Cardiac muscle cell (in vitro differentiated cells and primary cell): ENCODE results near the gene RBCK1. TPM values are rescaled to one million over a fixed set of nuclear protein-coding genes. Genes with fewer than 3 reads are reported as not detected.

Source experiments
- DNase-seq, 2 donors: peaks; one replicate each; pipeline versions ENCODE4 v3.0.0 to v3.0.0-alpha.2; 2010 to 2017; ENCODE audit warnings: low read depth in 1 of 2, low spot score in 1 of 2
- H3K27ac ChIP-seq: fragments of 200-600 bp; sonication (generic); 2 replicates; pipeline ENCODE4 v1.5.1; 2016
- H3K27me3 ChIP-seq: fragments of 200-600 bp; sonication (generic); 2 replicates; pipeline ENCODE4 v1.6.0; 2016; ENCODE audit warnings: control low read depth
- H3K36me3 ChIP-seq: fragments of 200-600 bp; sonication (generic); 2 replicates; pipeline ENCODE4 v1.5.1; 2016; ENCODE audit warnings: control low read depth
- H3K4me1 ChIP-seq: fragments of 200-600 bp; sonication (generic); 2 replicates; pipeline ENCODE4 v1.8.1; 2017; ENCODE audit warnings: low read depth, mild to moderate bottlenecking, mixed run types
- H3K4me3 ChIP-seq: fragments of 200-600 bp; sonication (generic); 2 replicates; pipeline ENCODE4 v1.5.1; 2016; ENCODE audit warnings: mild to moderate bottlenecking
- H3K9me3 ChIP-seq: fragments of 200-600 bp; sonication (generic); 2 replicates; pipeline ENCODE4 v1.5.1; 2017; ENCODE audit warnings: low read depth, mild to moderate bottlenecking, control low read depth
- CTCF ChIP-seq: IDR thresholded peaks from 2 replicates; pipeline ENCODE4 v1.5.1; 2012; ENCODE audit warnings: low read depth, mild to moderate bottlenecking, low read length
- polyA plus RNA-seq: library from polyadenylated mRNA; unstranded; fragments of >200 nt; fragmentation: Nextera tagmentation; extraction: Ambion mirVana; gene quantifications from 2 replicates; pipeline ENCODE4 v1.2.1, GENCODE V29; 2016
- total RNA-seq: library from RNA; depleted of rRNA; stranded (reverse); fragments of >200 nt; gene quantifications from 2 replicates; pipeline ENCODE4 v1.2.3, GENCODE V29; 2016

RBCK1 gene
- total and polyA plus RNA-seq, 2 experiments from 2014 or later, result 51.5 to 104 TPM

DNA sequence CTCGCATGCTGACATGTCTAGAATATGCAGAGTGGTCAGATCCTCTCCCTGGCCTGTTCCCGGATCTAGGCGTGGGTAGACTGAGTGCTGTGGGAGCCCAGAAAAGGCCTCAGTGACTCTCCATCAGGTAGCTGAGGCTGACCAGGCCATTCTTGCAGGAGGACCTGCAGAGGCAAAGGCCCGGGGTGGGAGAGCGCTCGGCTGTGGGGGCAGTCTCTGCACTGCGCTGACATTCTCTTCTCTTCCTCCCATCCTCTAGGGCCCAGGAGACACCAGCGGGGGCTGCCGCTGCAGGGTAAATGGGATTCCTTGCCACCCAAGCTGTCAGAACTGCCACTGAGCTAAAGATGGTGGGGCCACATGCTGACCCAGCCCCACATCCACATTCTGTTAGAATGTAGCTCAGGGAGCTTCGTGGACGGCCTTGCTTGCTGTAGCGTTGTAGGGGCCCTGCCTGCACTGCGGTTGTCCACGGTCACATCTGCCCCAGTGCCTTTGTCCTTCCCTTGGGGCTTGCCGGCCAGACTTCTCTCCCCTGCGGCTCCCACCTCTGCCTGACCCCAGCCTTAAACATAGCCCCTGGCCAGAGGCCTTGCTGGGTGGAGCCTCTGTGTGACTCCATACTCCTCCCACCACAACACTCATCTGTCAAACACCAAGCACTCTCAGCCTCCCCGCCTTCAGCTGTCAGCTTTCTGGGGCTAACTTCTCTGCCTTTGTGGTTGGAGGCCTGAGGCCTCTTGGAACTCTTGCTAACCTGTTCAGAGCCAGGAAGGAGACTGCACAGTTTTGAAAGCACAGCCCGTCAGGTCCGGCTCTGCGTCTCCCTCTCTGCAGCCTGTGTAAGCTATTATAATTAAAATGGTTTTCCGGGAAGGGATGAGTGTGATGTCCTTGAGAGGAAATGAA is 22.2 kb downstream of the RBCK1 start:
- no peak overlapping the region for H3K4me3 ChIP-seq
- H3K27me3 ChIP-seq, result no peaks in the 10 kb centered on the region
- H3K36me3 ChIP-seq, result peaks cover 12% of the 10 kb centered on the region
- no peak for TF ChIP-seq CTCF
- H3K9me3 ChIP-seq, result no peaks in the 10 kb centered on the region
- peaks cover 26% of the 10 kb centered on the region for H3K4me1 ChIP-seq
- H3K27ac ChIP-seq, result no peak overlapping the region
- DNase-seq, result peak in 1 of 2 donors; percentile 61

DNA sequence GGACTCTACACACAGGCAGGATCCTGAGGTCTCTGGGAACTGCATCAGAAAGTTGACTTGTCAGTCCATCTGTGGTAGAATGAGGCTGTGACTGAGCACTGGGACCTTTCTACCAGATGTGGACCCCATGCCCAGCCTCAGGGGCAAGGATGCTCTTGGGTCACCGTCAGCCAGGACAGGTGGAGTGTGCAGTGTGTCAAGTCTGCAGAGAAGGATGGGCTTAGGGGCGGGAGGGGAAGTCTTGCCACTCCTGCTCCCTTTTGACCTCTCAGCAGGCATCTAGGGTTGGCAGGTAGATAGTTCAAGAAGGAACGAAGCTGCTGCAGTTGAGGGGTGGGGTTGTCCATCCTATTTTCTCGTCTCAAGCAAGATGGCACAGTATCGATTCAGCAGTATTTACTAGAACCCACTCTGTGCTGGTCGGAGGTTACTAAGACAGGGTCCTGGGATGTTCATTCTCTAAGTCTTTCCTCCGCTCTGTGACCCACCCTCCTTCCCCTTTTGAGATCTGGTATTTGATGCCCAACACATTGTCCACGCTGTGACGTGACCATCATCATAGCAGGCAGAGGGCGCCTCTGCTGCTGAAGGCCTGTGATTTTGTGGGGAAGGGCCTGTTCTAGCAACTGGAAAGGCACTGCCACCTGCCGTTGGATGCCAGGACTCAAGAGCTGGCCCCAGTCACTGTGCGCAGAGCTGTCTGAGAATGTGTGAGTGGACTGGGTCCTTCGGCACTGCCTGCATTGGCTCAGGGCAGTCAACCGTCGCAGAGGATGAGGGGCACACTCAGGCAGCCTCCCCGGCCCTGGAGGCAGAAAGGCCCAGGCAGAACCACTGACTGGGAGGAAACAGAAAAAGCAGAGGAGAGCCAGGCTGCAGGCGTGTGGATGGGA is 23.2 kb downstream of the RBCK1 start:
- peaks cover 16% of the 10 kb centered on the region for H3K36me3 ChIP-seq
- DNase-seq, result peak; percentile 72 to 73

DNA sequence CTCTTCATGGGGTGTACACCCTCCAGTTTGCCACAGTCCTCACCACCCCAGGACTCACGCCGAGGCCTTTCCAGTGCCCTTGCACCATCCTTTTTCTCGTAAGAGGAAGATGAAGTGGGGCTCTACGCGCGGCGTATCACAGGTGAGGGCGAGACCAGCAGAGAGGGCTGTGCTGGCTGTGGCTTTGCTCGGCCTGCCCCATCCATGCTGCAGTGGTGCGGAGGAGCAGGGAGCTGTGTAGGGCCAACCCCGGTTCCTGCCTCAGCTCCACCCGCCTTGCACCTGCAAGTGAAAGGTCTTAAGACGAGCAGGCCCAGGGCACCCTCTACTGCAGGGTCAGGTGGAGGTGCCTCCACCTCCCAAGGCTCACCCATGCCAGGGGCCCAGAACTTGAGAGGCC is 24.1 kb downstream of the RBCK1 start:
- no peak for TF ChIP-seq CTCF
- peaks cover 26% of the 10 kb centered on the region for H3K4me1 ChIP-seq
- H3K27me3 ChIP-seq, result no peaks in the 10 kb centered on the region
- H3K27ac ChIP-seq, result no peak overlapping the region
- H3K9me3 ChIP-seq, result no peaks in the 10 kb centered on the region
- no peak overlapping the region for H3K4me3 ChIP-seq
- no peak for DNase-seq
- peaks cover 21% of the 10 kb centered on the region for H3K36me3 ChIP-seq

More for the DNA sequence above, 23.2 kb downstream of the RBCK1 start:
- H3K27me3 ChIP-seq, result no peaks in the 10 kb centered on the region
- no peaks in the 10 kb centered on the region for H3K9me3 ChIP-seq
- peaks cover 26% of the 10 kb centered on the region for H3K4me1 ChIP-seq
- peak; percentile 55 for TF ChIP-seq CTCF
- H3K4me3 ChIP-seq, result no peak overlapping the region
- no peak overlapping the region for H3K27ac ChIP-seq

DNA sequence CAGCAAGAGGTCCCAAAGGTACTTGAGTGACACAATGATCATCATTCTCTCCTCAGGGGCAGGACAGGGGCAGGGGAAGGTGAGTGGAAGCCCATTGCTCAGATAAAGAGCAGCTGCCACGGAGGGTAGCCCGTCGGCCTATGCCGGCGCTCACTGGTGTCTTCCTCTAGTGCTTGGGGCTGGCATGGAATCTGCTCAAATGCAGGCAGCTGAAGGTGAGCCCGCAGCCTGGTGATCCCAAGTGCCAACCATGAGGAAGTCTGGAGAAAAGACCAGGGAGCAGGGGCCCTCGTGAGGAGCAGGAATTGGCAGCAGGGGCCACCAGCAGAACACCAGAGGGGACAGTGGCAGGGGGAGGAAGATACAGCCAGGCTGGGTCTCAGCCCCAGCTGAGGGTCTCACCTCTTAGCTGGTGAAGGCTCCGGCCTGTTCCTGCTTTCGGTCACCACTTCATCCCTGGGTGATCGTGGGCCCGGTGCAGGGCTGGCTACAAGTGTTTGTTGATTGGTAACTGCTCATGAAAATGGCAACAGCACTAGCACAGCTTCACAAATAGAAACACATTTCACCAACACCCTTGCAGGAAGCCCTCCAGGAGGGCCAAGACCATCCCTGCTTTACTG is 24.7 kb downstream of the RBCK1 start:
- H3K27ac ChIP-seq, result no peak overlapping the region
- peaks cover 26% of the 10 kb centered on the region for H3K4me1 ChIP-seq
- no peaks in the 10 kb centered on the region for H3K9me3 ChIP-seq
- H3K36me3 ChIP-seq, result peaks cover 25% of the 10 kb centered on the region
- no peaks in the 10 kb centered on the region for H3K27me3 ChIP-seq
- H3K4me3 ChIP-seq, result no peak overlapping the region
- no peak for DNase-seq
- TF ChIP-seq CTCF, result no peak

DNA sequence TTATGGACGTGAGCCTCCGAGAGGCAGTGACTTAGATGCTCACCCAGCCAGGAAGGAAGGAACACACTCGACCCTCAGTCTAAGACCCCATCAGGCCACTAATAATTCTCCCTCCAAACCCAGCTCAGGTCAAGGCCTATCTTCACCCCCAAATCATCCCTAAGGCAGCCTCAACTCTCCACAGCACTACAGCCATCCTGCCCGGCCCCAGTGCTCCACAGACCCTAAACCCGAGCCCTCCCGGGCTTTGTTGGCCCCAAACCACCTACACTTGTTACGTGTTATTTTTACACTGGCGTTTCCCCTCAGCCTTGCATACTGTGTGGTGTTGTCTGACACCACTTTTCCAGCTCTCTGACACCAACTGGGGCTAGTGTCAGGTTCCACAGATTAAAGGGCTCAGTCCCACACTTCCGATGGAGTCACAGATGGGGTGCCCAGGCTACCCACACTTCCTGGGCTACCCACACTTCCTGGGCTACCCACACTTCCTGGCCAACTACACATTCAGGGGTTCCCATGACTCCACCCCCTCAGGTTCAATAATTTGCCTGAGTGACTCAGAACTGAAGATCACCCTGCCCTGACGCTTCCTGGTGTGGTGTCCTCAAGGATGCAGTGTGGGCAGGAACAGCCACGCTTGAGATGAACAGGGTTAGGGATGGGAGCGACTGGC is 25.3 kb downstream of the RBCK1 start:
- no peak for TF ChIP-seq CTCF
- Histone ChIP-seq H3K27me3 (no peaks in the 10 kb centered on the region), H3K27ac (no peak overlapping the region), H3K9me3 (no peaks in the 10 kb centered on the region), H3K36me3 (peaks cover 32% of the 10 kb centered on the region), H3K4me1 (peaks cover 26% of the 10 kb centered on the region), H3K4me3 (no peak overlapping the region)
- DNase-seq, result no peak
